ENCODE data around the gene ZNF850. TPM values are rescaled to one million over a fixed set of nuclear protein-coding genes. Genes with fewer than 3 reads are reported as not detected.

The ZNF850 gene
- total and polyA plus RNA-seq, 2 of the 8 experiments (the other 6 are each of a cell fraction or from before 2014, with no cell fraction given) = 6.7 to 21.2 TPM

DNA sequence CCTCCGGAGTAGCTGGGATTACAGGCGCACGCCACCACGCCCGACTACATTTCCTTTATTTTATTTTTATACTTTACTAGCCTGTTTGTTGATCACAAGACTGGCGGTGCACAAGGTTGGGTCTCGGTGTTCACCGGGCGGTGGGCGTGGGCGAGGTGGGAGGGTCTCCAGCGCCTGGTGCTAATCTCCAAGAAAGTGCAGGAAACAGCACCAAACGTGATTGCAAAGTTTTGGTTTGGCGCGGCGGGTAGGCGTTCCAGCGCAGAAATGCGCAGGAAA is 24.0 kb upstream of the ZNF850 start (continued):
- TF ChIP-seq TEAD4 (IDR thresholded peaks at IDR 0.05; ENCODE audit: low read depth, low read length) (no peak), NANOG (IDR thresholded peaks at IDR 0.05; ENCODE audit: insufficient read depth, low read depth, low read length, poor library complexity, severe bottlenecking) (no peak)

Data from H1 (cell line).